K562 (cell line): ENCODE data around the gene FBXO8. TPM values are rescaled to one million over a fixed set of nuclear protein-coding genes. Genes with fewer than 3 reads are reported as not detected.

ENCODE experiments used
- BHLHE40 ChIP-seq: IDR thresholded peaks from 2 replicates; pipeline ENCODE4 v1.6.1; 2011; ENCODE audit warnings: low read length, improper control_type of control experiment
- BMI1 ChIP-seq: fragments of 150-350 bp; IDR thresholded peaks from 2 replicates; pipeline ENCODE4 v1.6.1; 2014; ENCODE audit warnings: low read length
- E2F5 ChIP-seq: sonication (generic); formaldehyde crosslinking; IDR thresholded peaks from 2 replicates; pipeline ENCODE4 v1.8.0; 2022; ENCODE audit warnings: mild to moderate bottlenecking, missing genetic modification reagents
- FOSL1 ChIP-seq: fragments of 200-800 bp; sonication (Bioruptor generic); conservative IDR thresholded peaks from 2 replicates; pipeline ENCODE4 v1.6.1; 2016; ENCODE audit warnings: missing genetic modification characterization, missing compliant biosample characterization
- FOXM1 ChIP-seq, 2 experiments: fragments of 450-650 bp in 1 of 2; sonication (generic) in 1 of 2; formaldehyde crosslinking in 1 of 2; IDR thresholded peaks; 2 replicates each; pipeline versions ENCODE4 v1.6.1 to v1.9.0; 2017 to 2022; ENCODE audit warnings: low read depth in 2 of 2, mild to moderate bottlenecking in 2 of 2, missing genetic modification reagents in 1 of 2, moderate library complexity in 1 of 2
- IFI16 ChIP-seq: fragments of 250-450 bp; sonication (Bioruptor Pico); IDR thresholded peaks from 2 replicates; pipeline ENCODE4 v2.1.2; 2022; ENCODE audit warnings: mild to moderate bottlenecking, inconsistent platforms
- MAFG ChIP-seq: fragments of 450-650 bp; conservative IDR thresholded peaks from 2 replicates; pipeline ENCODE4 v1.6.1; 2016; ENCODE audit warnings: missing genetic modification characterization, missing compliant biosample characterization
- MEIS2 ChIP-seq: fragments of 450-650 bp; IDR thresholded peaks from 2 replicates; pipeline ENCODE4 v1.6.1; 2014; ENCODE audit warnings: mild to moderate bottlenecking; ENCODE audit not compliant: partially characterized antibody
- MGA ChIP-seq: fragments of 450-650 bp; IDR thresholded peaks from 2 replicates; pipeline ENCODE4 v1.6.1; 2016; ENCODE audit warnings: mild to moderate bottlenecking, moderate library complexity
- PATZ1 ChIP-seq: fragments of 250-450 bp; sonication (Bioruptor Pico); IDR thresholded peaks from 2 replicates; pipeline ENCODE4 v1.5.0; 2020; ENCODE audit warnings: mild to moderate bottlenecking, borderline replicate concordance
- SUPT5H ChIP-seq: fragments of 450-650 bp; IDR thresholded peaks from 2 replicates; pipeline ENCODE4 v1.6.1; 2016
- ZBTB8A ChIP-seq: fragments of 450-650 bp; IDR thresholded peaks from 2 replicates; pipeline ENCODE4 v1.6.1; 2018; ENCODE audit warnings: mild to moderate bottlenecking, moderate library complexity; ENCODE audit not compliant: partially characterized antibody
- polyA plus RNA-seq, 8 experiments: library from polyadenylated mRNA; depleted of rRNA in 4 of 8; stranded (reverse) in 5 of 8; unstranded in 3 of 8; fragments of >200 nt; fragmentation: Nextera tagmentation in 2 of 8; fragmentation: Illumina TruSeq in 1 of 8; extraction: Ambion mirVana in 2 of 8; extraction: Trizol in 1 of 8; gene quantifications; 2 replicates each; pipeline versions ENCODE4 v1.2.1 to v1.2.3, GENCODE V29; 2011 to 2014; ENCODE audit warnings: inconsistent platforms in 1 of 8, missing spikeins in 1 of 8
- total RNA-seq, 7 experiments: library from RNA; depleted of rRNA in 6 of 7; stranded (reverse); fragments of >200 nt in 6 of 7; fragmentation: Illumina TruSeq in 2 of 7; extraction: Trizol in 2 of 7; gene quantifications; 2 replicates each; pipeline versions ENCODE4 v1.2.1 to v1.2.3, GENCODE V29; 2011 to 2021; ENCODE audit warnings: low replicate concordance in 1 of 7

FBXO8 gene
- total and polyA plus RNA-seq, 9 of the 15 experiments (the other 6 are each of a cell fraction or from before 2014, with no cell fraction given), result 12.9 to 27.1 (median 14.8) TPM

- TF ChIP-seq E2F5 (CRISPR knock-in tag), result no peak
- TF ChIP-seq BHLHE40, result peak; percentile 36; the same call in 1 of the 2 replicates
- TF ChIP-seq ZBTB8A, result no peak
- TF ChIP-seq IFI16 (CRISPR knock-in tag), result no peak
- TF ChIP-seq PATZ1 (CRISPR knock-in tag), result no peak
- TF ChIP-seq BMI1, result no peak
- no peak for TF ChIP-seq SUPT5H
- TF ChIP-seq FOXM1 (IDR thresholded peaks at IDR 0.05; ENCODE audit: low read depth), result peak; percentile 46; the same call in 1 of the 2 replicates
- no peak for TF ChIP-seq FOXM1 (CRISPR knock-in tag; IDR thresholded peaks at IDR 0.05; ENCODE audit: low read depth)
- TF ChIP-seq MGA, result peak; percentile 29; the same call in 1 of the 2 replicates
- peak; percentile 14 for TF ChIP-seq MEIS2
- TF ChIP-seq MAFG (tag), result peak; percentile 85
- no peak for TF ChIP-seq FOSL1 (tag)
These were observed 92.5 kb downstream of the FBXO8 start (continued) for GRCh38 chr4:174190832-174191500.
